ENCODE results near the gene EID2B. TPM values are rescaled to one million over a fixed set of nuclear protein-coding genes. Genes with fewer than 3 reads are reported as not detected.

Gene EID2B
- polyA plus RNA-seq, 3 donors, result 1.2 to 2.6 (median 2.4) TPM

- 92% methylated on average over 6 of the region's 10 CpGs for WGBS (ENCODE audit: insufficient coverage)
Measured at GRCh38 chr19:39489756-39490155, 42.9 kb downstream of the EID2B start.

GRCh38 chr19:39483141-39483540, 49.5 kb downstream of the EID2B start:
- no peaks in the 10 kb centered on the region for H3K27me3 ChIP-seq (ENCODE audit: control insufficient read depth in 2 of 2, insufficient read depth in 2 of 2, low read length in 2 of 2)
- H3K9me3 ChIP-seq (replicated peaks in 1 of 2; ENCODE audit: control insufficient read depth in 1 of 2, insufficient read depth in 1 of 2, low read length in 2 of 2), result no peaks in the 10 kb centered on the region
- H3K27ac ChIP-seq (ENCODE audit: low read depth in 1 of 2, low read length in 2 of 2), result no peak overlapping the region
- H3K4me1 ChIP-seq (ENCODE audit: control insufficient read depth in 1 of 2, insufficient read depth in 2 of 2, low read length in 2 of 2), result peaks cover 19% of the 10 kb centered on the region in 2 donors
- H3K4me2 ChIP-seq (replicated peaks; ENCODE audit: extremely low read depth, low read length, poor library complexity, severe bottlenecking), result no peak overlapping the region
- intact Hi-C loops (cut with micrococcal nuclease), result loop anchor here in 1 of 2 donors (5.0 kb wide), 1 partner anchor 49 kb away; the partner anchor contains the start of gene EID2B
- Mint-ChIP-seq H3K4me1 (peaks cover 22% of the 10 kb centered on the region), H3K9me3 (no peaks in the 10 kb centered on the region), H3K27ac (no peak overlapping the region), H3K27me3 (ENCODE audit: low read depth in 3 of 3) (peaks cover 0 to 2% (median 0%) of the 10 kb centered on the region in 3 donors), H3K36me3 (peaks cover 35 to 45% of the 10 kb centered on the region in 2 donors), H3K4me3 (no peak overlapping the region)
- peaks cover 15% of the 10 kb centered on the region for H3K79me2 ChIP-seq (ENCODE audit: insufficient read depth, low read length)
- WGBS (ENCODE audit: insufficient coverage), result no CpG with 5 or more reads among the region's 6 CpGs
- no peak for TF ChIP-seq CTCF (IDR thresholded peaks at IDR 0.05)
- no peak overlapping the region for H2AFZ ChIP-seq (ENCODE audit: insufficient read depth, low read depth, low read length, poor library complexity, severe bottlenecking)
- DNase-seq, result no peak
- peaks cover 23 to 43% of the 10 kb centered on the region in 2 donors for H3K36me3 ChIP-seq (replicated peaks in 1 of 2; ENCODE audit: control insufficient read depth in 1 of 2, insufficient read depth in 2 of 2, low read length in 2 of 2)
- H3K4me3 ChIP-seq (replicated peaks in 1 of 3; ENCODE audit: low read depth in 2 of 3, low read length in 3 of 3), result no peak overlapping the region
- no peaks in the 10 kb centered on the region for H4K20me1 ChIP-seq (ENCODE audit: insufficient read depth, low read length)
- no peak overlapping the region for H3K9ac ChIP-seq (ENCODE audit: insufficient read depth, low read length, poor library complexity, severe bottlenecking)

More at GRCh38 chr19:39489756-39490155, 42.9 kb downstream of the EID2B start:
- Mint-ChIP-seq H3K4me3 (no peak overlapping the region), H3K9me3 (no peaks in the 10 kb centered on the region), H3K4me1 (no peaks in the 10 kb centered on the region), H3K36me3 (peaks cover 47 to 66% of the 10 kb centered on the region in 2 donors), H3K27me3 (ENCODE audit: low read depth in 3 of 3) (peaks cover 0 to 4% (median 0%) of the 10 kb centered on the region in 3 donors), H3K27ac (peak overlapping the region in 2 of 7 donors; percentile 30 to 72)
- Histone ChIP-seq H3K4me3 (replicated peaks in 1 of 3; ENCODE audit: low read depth in 2 of 3, low read length in 3 of 3) (no peak overlapping the region), H3K36me3 (replicated peaks in 1 of 2; ENCODE audit: control insufficient read depth in 1 of 2, insufficient read depth in 2 of 2, low read length in 2 of 2) (peaks cover 50 to 63% of the 10 kb centered on the region in 2 donors), H2AFZ (ENCODE audit: insufficient read depth, low read depth, low read length, poor library complexity, severe bottlenecking) (no peak overlapping the region), H3K9me3 (replicated peaks in 1 of 2; ENCODE audit: control insufficient read depth in 1 of 2, insufficient read depth in 1 of 2, low read length in 2 of 2) (no peaks in the 10 kb centered on the region), H3K4me1 (ENCODE audit: control insufficient read depth in 1 of 2, insufficient read depth in 2 of 2, low read length in 2 of 2) (no peaks in the 10 kb centered on the region), H3K4me2 (replicated peaks; ENCODE audit: extremely low read depth, low read length, poor library complexity, severe bottlenecking) (no peak overlapping the region), H3K79me2 (ENCODE audit: insufficient read depth, low read length) (no peaks in the 10 kb centered on the region), H3K27ac (ENCODE audit: low read depth in 1 of 2, low read length in 2 of 2) (no peak overlapping the region), H3K9ac (ENCODE audit: insufficient read depth, low read length, poor library complexity, severe bottlenecking) (no peak overlapping the region), H3K27me3 (ENCODE audit: control insufficient read depth in 2 of 2, insufficient read depth in 2 of 2, low read length in 2 of 2) (no peaks in the 10 kb centered on the region), H4K20me1 (ENCODE audit: insufficient read depth, low read length) (no peaks in the 10 kb centered on the region)
- TF ChIP-seq CTCF (IDR thresholded peaks at IDR 0.05), result no peak
- intact Hi-C loops (cut with micrococcal nuclease), result loop anchor here in 1 of 2 donors (10.0 kb wide), 1 partner anchor 185 kb away; no protein-coding TSS in a partner anchor
- DNase-seq, result no peak

Measured in CD14-positive monocyte (primary cell).